ENCODE results near the gene FHIP1A. TPM values are rescaled to one million over a fixed set of nuclear protein-coding genes. Genes with fewer than 3 reads are reported as not detected.
"Not testable (repeated sequence)": the region's sequence is repeated elsewhere in the genome, so short reads cannot be mapped to it uniquely, and the experiment has no call there.

Gene FHIP1A
- total RNA-seq, 4 donors from 2014 or later: 11.6 to 32.4 (median 30.7) TPM

GRCh38 chr4:151402145-151402865 is 6.7 kb upstream of the FHIP1A start:
- no peak for TF ChIP-seq POLR2A (IDR thresholded peaks at IDR 0.05)
- no peak for TF ChIP-seq CTCF (IDR thresholded peaks at IDR 0.05)
- H3K4me3 ChIP-seq: no peak overlapping the region
- H3K27ac ChIP-seq: peak overlapping the region in 3 of 4 donors; percentile 40 to 67 (median 57)
- no peaks in the 10 kb centered on the region for H3K9me3 ChIP-seq
- H3K4me1 ChIP-seq: no peaks in the 10 kb centered on the region
- no peaks in the 10 kb centered on the region for H3K36me3 ChIP-seq
- peak in 1 of 3 donors; percentile 82 for DNase-seq
- H3K27me3 ChIP-seq: no peaks in the 10 kb centered on the region

GRCh38 chr4:151403656-151404055 is 5.3 kb upstream of the FHIP1A start:
- H3K4me3 ChIP-seq: no peak overlapping the region
- no peaks in the 10 kb centered on the region for H3K9me3 ChIP-seq
- DNase-seq: no peak
- H3K27ac ChIP-seq: no peak overlapping the region
- H3K27me3 ChIP-seq: no peaks in the 10 kb centered on the region
- peaks cover 0 to 11% (median 2%) of the 10 kb centered on the region in 4 donors for H3K4me1 ChIP-seq
- TF ChIP-seq CTCF (IDR thresholded peaks at IDR 0.05) (no peak), POLR2A (IDR thresholded peaks at IDR 0.05) (no peak)
- no peaks in the 10 kb centered on the region for H3K36me3 ChIP-seq

GRCh38 chr4:151404802-151405201 is 4.2 kb upstream of the FHIP1A start:
- H3K27me3 ChIP-seq, H3K36me3 ChIP-seq, DNase-seq, H3K4me3 ChIP-seq, H3K27ac ChIP-seq, H3K9me3 ChIP-seq: not testable (repeated sequence)
- H3K4me1 ChIP-seq: peaks cover 0 to 15% (median 2%) of the 10 kb centered on the region in 4 donors

- H3K36me3 ChIP-seq: no peaks in the 10 kb centered on the region
- H3K27ac ChIP-seq: no peak overlapping the region
- DNase-seq: no peak
- H3K27me3 ChIP-seq: no peaks in the 10 kb centered on the region
- H3K4me3 ChIP-seq: no peak overlapping the region
- H3K9me3 ChIP-seq: no peaks in the 10 kb centered on the region
- TF ChIP-seq POLR2A (IDR thresholded peaks at IDR 0.05) (no peak), CTCF (IDR thresholded peaks at IDR 0.05) (no peak)
- H3K4me1 ChIP-seq: peaks cover 0 to 15% (median 2%) of the 10 kb centered on the region in 4 donors
These were observed 2.0 kb upstream of the FHIP1A start for GRCh38 chr4:151407018-151407417.

DNA sequence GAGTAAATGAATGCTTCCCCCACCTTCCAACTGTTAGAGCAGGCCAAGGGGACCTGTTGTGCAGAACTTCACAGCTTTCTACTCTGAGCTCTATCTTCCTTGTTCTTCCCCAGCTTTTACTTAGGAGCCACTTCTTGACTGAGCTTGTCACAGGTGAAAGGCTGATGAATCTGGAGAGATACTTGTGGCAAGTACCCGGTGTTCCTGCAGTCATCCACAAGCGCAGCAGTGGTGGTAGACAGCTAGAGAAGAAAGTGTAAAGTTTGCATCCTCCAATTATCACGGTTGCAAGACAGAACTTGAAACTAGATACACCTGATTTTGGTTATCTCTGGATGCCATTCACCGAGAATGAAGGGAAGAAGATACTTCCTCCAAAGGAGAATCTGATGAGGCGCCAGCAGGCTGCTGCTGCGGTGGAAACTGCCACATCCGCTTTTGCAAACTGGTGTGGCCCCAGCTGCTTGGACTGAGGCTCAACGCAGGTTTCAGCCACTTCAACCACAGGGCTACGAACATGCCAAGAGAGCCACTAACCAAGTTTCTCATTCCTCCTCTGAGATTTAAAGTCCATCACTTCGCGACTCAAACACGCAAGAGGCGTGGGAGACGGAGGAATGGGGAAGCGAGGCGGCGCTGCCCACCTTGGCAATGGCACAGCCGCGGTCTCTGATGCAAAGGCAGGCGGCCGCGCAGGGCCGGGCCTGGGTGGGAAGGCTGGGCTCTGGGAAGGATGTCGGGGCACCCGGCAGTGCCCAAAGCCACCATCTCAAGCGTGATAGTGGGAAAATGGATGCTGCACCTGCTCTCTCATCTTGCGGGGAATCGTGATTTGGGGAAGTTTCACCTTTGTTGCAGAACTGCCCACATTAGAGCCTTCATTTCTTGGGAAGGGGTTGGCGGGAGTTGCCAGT is 1.3 kb upstream of the FHIP1A start:
- Histone ChIP-seq H3K4me1 (peaks cover 0 to 15% (median 2%) of the 10 kb centered on the region in 4 donors), H3K4me3 (peak overlapping the region; percentile 41 to 69 (median 46)), H3K9me3 (no peaks in the 10 kb centered on the region), H3K27me3 (no peaks in the 10 kb centered on the region), H3K27ac (peak overlapping the region in 3 of 4 donors; percentile 33 to 79 (median 52)), H3K36me3 (no peaks in the 10 kb centered on the region)
- TF ChIP-seq POLR2A (IDR thresholded peaks at IDR 0.05) (no peak), CTCF (IDR thresholded peaks at IDR 0.05) (peak in 2 of 6 experiments; percentile 22 to 50)
- peak; percentile 37 to 69 (median 67) for DNase-seq

- peaks cover 0 to 15% (median 2%) of the 10 kb centered on the region in 4 donors for H3K4me1 ChIP-seq
- no peaks in the 10 kb centered on the region for H3K9me3 ChIP-seq
- no peak for TF ChIP-seq POLR2A (IDR thresholded peaks at IDR 0.05)
- TF ChIP-seq CTCF (IDR thresholded peaks at IDR 0.05): no peak
These were observed 671 bp upstream of the FHIP1A start for GRCh38 chr4:151408380-151408629.

More at GRCh38 chr4:151408380-151408629, 671 bp upstream of the FHIP1A start:
- no peak for DNase-seq
- no peaks in the 10 kb centered on the region for H3K36me3 ChIP-seq
- H3K27ac ChIP-seq: peak overlapping the region in 3 of 4 donors; percentile 33 to 79 (median 52)
- H3K4me3 ChIP-seq: peak overlapping the region; percentile 41 to 69 (median 46)
- H3K27me3 ChIP-seq: no peaks in the 10 kb centered on the region
